Right ventricle myocardium inferior (tissue), 1 donor: ENCODE measurements around the gene DUSP19. TPM values are rescaled to one million over a fixed set of nuclear protein-coding genes. Genes with fewer than 3 reads are reported as not detected.

Experiments used
- ATAC-seq: fragments of 200-7000 bp; cut with Tn5 transposase; one replicate; pipeline ENCODE4 v1.9.1; 2020; ENCODE audit warnings: mild to moderate bottlenecking, moderate library complexity
- DNase-seq: peaks from one replicate; pipeline ENCODE4 v3.0.0; 2021; ENCODE audit errors: missing footprints
- intact Hi-C: fragments of 100-400 bp; cut with DNase I; formaldehyde crosslinking; loops from one replicate; pipeline ENCODE4 v1.11.0; 2022
- total RNA-seq: library from RNA; stranded (reverse); fragmentation: NEBNext Ultra II Directional; extraction: Animal tissue kit (Norgen Biotek cat#: 25700); gene quantifications from one replicate; pipeline ENCODE4 v1.2.1, GENCODE V29; 2021
- donor health status: DM: no; HTN: yes; CAD: no; lungs with severe emphysema.

Gene DUSP19
- total RNA-seq, 1 donor from 2014 or later = 12.1 TPM

GRCh38 chr2:183113630-183114029 is 35.1 kb downstream of the DUSP19 start:
- ATAC-seq = no peak
- no peak for DNase-seq
- intact Hi-C loops = no loop called here

GRCh38 chr2:183117226-183117625 is 38.7 kb downstream of the DUSP19 start:
- intact Hi-C loops = no loop called here
- DNase-seq = no peak
- no peak for ATAC-seq

GRCh38 chr2:183123117-183123958 is 44.8 kb downstream of the DUSP19 start:
- ATAC-seq (no peak), DNase-seq (no peak)
- intact Hi-C loops = no loop called here

- intact Hi-C loops = loop anchor here (2.0 kb wide), 2 partner anchors 45 to 85 kb away; partner anchors contain the start of genes DUSP19 and NCKAP1
Measured at GRCh38 chr2:183123959-183124221, 45.3 kb downstream of the DUSP19 start.

GRCh38 chr2:183124222-183124956 is 45.8 kb downstream of the DUSP19 start, which contains the start of gene NUP35:
TSS of gene NUP35 (plus strand) at chr2:183124443. CDS start at chr2:183124458, 15 bp downstream.
- ATAC-seq = peak; percentile 97
- DNase-seq = peak; percentile 89
- intact Hi-C loops = loop anchor here (2.0 kb wide), 2 partner anchors 46 to 86 kb away; partner anchors contain the start of genes DUSP19 and NCKAP1

More at GRCh38 chr2:183123959-183124221, 45.3 kb downstream of the DUSP19 start:
- ATAC-seq = peak; percentile 36
- DNase-seq = no peak

GRCh38 chr2:183124957-183125255 is 46.4 kb downstream of the DUSP19 start:
- DNase-seq = no peak
- no peak for ATAC-seq
- intact Hi-C loops = loop anchor here (2.0 kb wide), 2 partner anchors 46 to 86 kb away; partner anchors contain the start of genes DUSP19 and NCKAP1

- ATAC-seq = no peak
- peak; percentile 60 for DNase-seq
- intact Hi-C loops = loop anchor here (2.0 kb wide), 2 partner anchors 47 to 87 kb away; partner anchors contain the start of genes DUSP19 and NCKAP1
Measured at GRCh38 chr2:183125659-183126341, 47.3 kb downstream of the DUSP19 start.

GRCh38 chr2:183126635-183127034 is 48.1 kb downstream of the DUSP19 start:
- intact Hi-C loops = no loop called here
- DNase-seq = no peak
- ATAC-seq = no peak

GRCh38 chr2:183134016-183134415 is 55.5 kb downstream of the DUSP19 start:
- DNase-seq (no peak), ATAC-seq (no peak)
- intact Hi-C loops = no loop called here

GRCh38 chr2:183148955-183149354 is 70.4 kb downstream of the DUSP19 start:
- no peak for DNase-seq
- intact Hi-C loops = no loop called here
- no peak for ATAC-seq

- intact Hi-C loops = no loop called here
- DNase-seq = no peak
- peak; percentile 60 for ATAC-seq
Measured at GRCh38 chr2:183149489-183149888, 70.9 kb downstream of the DUSP19 start.

Other genes starting within 250 kb of the DUSP19 start
- 1.3 TPM for gene FRZB, start 212.1 kb upstream of the DUSP19 start, total RNA-seq
- 135 TPM for gene NCKAP1, start 40.3 kb upstream of the DUSP19 start, total RNA-seq
- 8.0 TPM for gene NUP35, start 45.7 kb downstream of the DUSP19 start, total RNA-seq